HUDEP-2 (cell line): ENCODE data around the gene HDAC11.
"Not testable (repeated sequence)": the region's sequence is repeated elsewhere in the genome, so short reads cannot be mapped to it uniquely, and the experiment has no call there.

Source experiments
- DNase-seq, 76 experiments: peaks; one replicate each; lab custom pipeline; 2025; ENCODE audit not compliant: unreplicated experiment in 76 of 76; lab: John Stamatoyannopoulos, UW

HDAC11 gene

GRCh38 chr3:13491206-13491974, 11.3 kb downstream of the HDAC11 start:
- DNase-seq = no peak

GRCh38 chr3:13492048-13492447, 11.9 kb downstream of the HDAC11 start:
- DNase-seq = no peak

- no peak for DNase-seq
Measured at GRCh38 chr3:13492976-13493866, 13.1 kb downstream of the HDAC11 start.

- DNase-seq = no peak
Measured at GRCh38 chr3:13493867-13494441, 13.8 kb downstream of the HDAC11 start.

- DNase-seq = peak in 32 of 76 experiments; percentile 4 to 54 (median 24)
Measured at GRCh38 chr3:13494463-13495350, 14.6 kb downstream of the HDAC11 start.

GRCh38 chr3:13495351-13495813, 15.3 kb downstream of the HDAC11 start:
- DNase-seq = no peak

GRCh38 chr3:13495921-13496723, 16.0 kb downstream of the HDAC11 start:
- peak in 64 of 76 experiments; percentile 11 to 79 (median 48) for DNase-seq

- no peak for DNase-seq
Measured at GRCh38 chr3:13496879-13497278, 16.8 kb downstream of the HDAC11 start.

GRCh38 chr3:13497386-13497785, 17.3 kb downstream of the HDAC11 start:
- no peak for DNase-seq

- DNase-seq = no peak
Measured at GRCh38 chr3:13498354-13499060, 18.4 kb downstream of the HDAC11 start.

GRCh38 chr3:13499246-13499645, 19.1 kb downstream of the HDAC11 start:
- not testable (repeated sequence) for DNase-seq

- DNase-seq = peak in 15 of 76 experiments; percentile 5 to 40 (median 21)
Measured at GRCh38 chr3:13500133-13500885, 20.2 kb downstream of the HDAC11 start.

- no peak for DNase-seq
Measured at GRCh38 chr3:13501056-13501455, 20.9 kb downstream of the HDAC11 start.

- no peak for DNase-seq
Measured at GRCh38 chr3:13501521-13501920, 21.4 kb downstream of the HDAC11 start.

- DNase-seq = no peak
Measured at GRCh38 chr3:13501958-13502790, 22.1 kb downstream of the HDAC11 start.

GRCh38 chr3:13502791-13503060, 22.6 kb downstream of the HDAC11 start:
- DNase-seq = no peak

- DNase-seq = no peak
Measured at GRCh38 chr3:13504161-13504831, 24.2 kb downstream of the HDAC11 start.
